Measurements from ENCODE around the gene EGFLAM. TPM values are rescaled to one million over a fixed set of nuclear protein-coding genes. Genes with fewer than 3 reads are reported as not detected.

The EGFLAM gene
- polyA plus RNA-seq, 2 donors, result 0.53 to 0.82 TPM

GRCh38 chr5:38379350-38379937 is 121.1 kb downstream of the EGFLAM start:
- WGBS, 2 donors, result 43 to 61% methylated on average over 7 of the region's 7 CpGs
- Histone ChIP-seq H3K4me1 (ENCODE audit: control insufficient read depth in 2 of 2, insufficient read depth in 2 of 2, low read length in 1 of 2) (no peaks in the 10 kb centered on the region), H3K36me3 (ENCODE audit: control insufficient read depth in 2 of 2, insufficient read depth in 2 of 2, low read length in 1 of 2) (no peaks in the 10 kb centered on the region), H3K9me3 (ENCODE audit: control insufficient read depth in 2 of 2, insufficient read depth in 1 of 2, low read depth in 1 of 2, low read length in 1 of 2) (no peaks in the 10 kb centered on the region), H3K4me3 (ENCODE audit: low read depth in 1 of 2, low read length in 2 of 2) (no peak overlapping the region), H3K27me3 (ENCODE audit: control insufficient read depth in 1 of 2, insufficient read depth in 2 of 2, low read length in 2 of 2) (no peaks in the 10 kb centered on the region), H3K27ac (ENCODE audit: low read depth in 2 of 2, low read length in 1 of 2) (no peak overlapping the region)

GRCh38 chr5:38380537-38380936 is 122.2 kb downstream of the EGFLAM start:
- H3K4me1 ChIP-seq (ENCODE audit: control insufficient read depth in 2 of 2, insufficient read depth in 2 of 2, low read length in 1 of 2), result no peaks in the 10 kb centered on the region
- H3K36me3 ChIP-seq (ENCODE audit: control insufficient read depth in 2 of 2, insufficient read depth in 2 of 2, low read length in 1 of 2), result no peaks in the 10 kb centered on the region
- no peaks in the 10 kb centered on the region for H3K9me3 ChIP-seq (ENCODE audit: control insufficient read depth in 2 of 2, insufficient read depth in 1 of 2, low read depth in 1 of 2, low read length in 1 of 2)
- WGBS, 2 donors, result 44 to 69% methylated on average over 4 of the region's 4 CpGs
- H3K4me3 ChIP-seq (ENCODE audit: low read depth in 1 of 2, low read length in 2 of 2), result no peak overlapping the region
- H3K27ac ChIP-seq (ENCODE audit: low read depth in 2 of 2, low read length in 1 of 2), result no peak overlapping the region
- H3K27me3 ChIP-seq (ENCODE audit: control insufficient read depth in 1 of 2, insufficient read depth in 2 of 2, low read length in 2 of 2), result no peaks in the 10 kb centered on the region

DNA sequence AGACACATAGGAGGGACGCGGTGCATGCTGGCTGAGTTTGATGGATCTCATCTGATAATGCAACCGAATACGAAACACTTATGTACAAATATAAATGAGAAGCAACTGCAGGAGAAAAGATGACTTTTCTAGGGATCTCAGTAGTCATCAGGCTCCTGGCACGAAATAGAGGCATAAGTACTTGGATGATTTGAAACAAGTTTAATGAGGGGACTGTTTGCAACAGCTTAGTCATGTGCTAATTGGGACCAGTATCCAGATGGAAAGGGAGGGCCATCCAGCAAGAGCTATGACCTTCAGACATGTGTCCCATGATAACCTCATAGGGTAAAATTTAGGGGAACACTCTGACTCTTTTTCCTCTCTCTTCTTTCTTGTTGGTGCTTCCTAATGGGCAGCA is 123.0 kb downstream of the EGFLAM start:
- Histone ChIP-seq H3K4me3 (ENCODE audit: low read depth in 1 of 2, low read length in 2 of 2) (no peak overlapping the region), H3K4me1 (ENCODE audit: control insufficient read depth in 2 of 2, insufficient read depth in 2 of 2, low read length in 1 of 2) (no peaks in the 10 kb centered on the region)
- 78 to 85% methylated on average over 5 of the region's 5 CpGs for WGBS, 2 donors

GRCh38 chr5:38382898-38383297 is 124.5 kb downstream of the EGFLAM start:
- Histone ChIP-seq H3K4me3 (ENCODE audit: low read depth in 1 of 2, low read length in 2 of 2) (no peak overlapping the region), H3K27me3 (ENCODE audit: control insufficient read depth in 1 of 2, insufficient read depth in 2 of 2, low read length in 2 of 2) (no peaks in the 10 kb centered on the region), H3K27ac (ENCODE audit: low read depth in 2 of 2, low read length in 1 of 2) (no peak overlapping the region), H3K9me3 (ENCODE audit: control insufficient read depth in 2 of 2, insufficient read depth in 1 of 2, low read depth in 1 of 2, low read length in 1 of 2) (no peaks in the 10 kb centered on the region), H3K4me1 (ENCODE audit: control insufficient read depth in 2 of 2, insufficient read depth in 2 of 2, low read length in 1 of 2) (no peaks in the 10 kb centered on the region), H3K36me3 (ENCODE audit: control insufficient read depth in 2 of 2, insufficient read depth in 2 of 2, low read length in 1 of 2) (no peaks in the 10 kb centered on the region)
- 27 to 36% methylated on average over 7 of the region's 7 CpGs for WGBS, 2 donors

More for the DNA sequence above, 123.0 kb downstream of the EGFLAM start:
- Histone ChIP-seq H3K27ac (ENCODE audit: low read depth in 2 of 2, low read length in 1 of 2) (no peak overlapping the region), H3K9me3 (ENCODE audit: control insufficient read depth in 2 of 2, insufficient read depth in 1 of 2, low read depth in 1 of 2, low read length in 1 of 2) (no peaks in the 10 kb centered on the region), H3K36me3 (ENCODE audit: control insufficient read depth in 2 of 2, insufficient read depth in 2 of 2, low read length in 1 of 2) (no peaks in the 10 kb centered on the region), H3K27me3 (ENCODE audit: control insufficient read depth in 1 of 2, insufficient read depth in 2 of 2, low read length in 2 of 2) (no peaks in the 10 kb centered on the region)

DNA sequence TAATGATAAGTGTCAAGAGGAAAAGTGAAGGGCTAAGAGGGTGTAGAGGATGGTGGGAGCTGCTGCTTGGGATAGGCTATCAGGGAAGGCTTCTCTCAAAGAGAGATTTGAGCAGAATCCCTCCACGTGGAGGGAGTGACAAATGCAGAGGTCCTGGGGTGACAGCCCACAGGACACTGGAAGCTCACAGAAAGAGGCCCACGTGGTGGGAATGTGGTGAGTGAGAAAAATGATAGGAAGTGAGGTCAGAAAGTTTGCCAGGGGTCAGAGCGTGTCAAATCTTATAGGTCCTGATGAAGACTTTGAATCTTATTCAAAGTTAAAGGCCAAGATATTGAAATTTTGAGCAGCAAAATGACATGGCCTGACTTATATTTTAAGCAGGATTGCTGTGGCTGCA is 125.3 kb downstream of the EGFLAM start:
- 59% methylated on average over 3 of the region's 3 CpGs for WGBS, 2 donors
- no peak overlapping the region for H3K27ac ChIP-seq (ENCODE audit: low read depth in 2 of 2, low read length in 1 of 2)
- H3K27me3 ChIP-seq (ENCODE audit: control insufficient read depth in 1 of 2, insufficient read depth in 2 of 2, low read length in 2 of 2), result no peaks in the 10 kb centered on the region
- H3K4me3 ChIP-seq (ENCODE audit: low read depth in 1 of 2, low read length in 2 of 2), result no peak overlapping the region
- H3K36me3 ChIP-seq (ENCODE audit: control insufficient read depth in 2 of 2, insufficient read depth in 2 of 2, low read length in 1 of 2), result no peaks in the 10 kb centered on the region
- no peaks in the 10 kb centered on the region for H3K9me3 ChIP-seq (ENCODE audit: control insufficient read depth in 2 of 2, insufficient read depth in 1 of 2, low read depth in 1 of 2, low read length in 1 of 2)
- no peaks in the 10 kb centered on the region for H3K4me1 ChIP-seq (ENCODE audit: control insufficient read depth in 2 of 2, insufficient read depth in 2 of 2, low read length in 1 of 2)

DNA sequence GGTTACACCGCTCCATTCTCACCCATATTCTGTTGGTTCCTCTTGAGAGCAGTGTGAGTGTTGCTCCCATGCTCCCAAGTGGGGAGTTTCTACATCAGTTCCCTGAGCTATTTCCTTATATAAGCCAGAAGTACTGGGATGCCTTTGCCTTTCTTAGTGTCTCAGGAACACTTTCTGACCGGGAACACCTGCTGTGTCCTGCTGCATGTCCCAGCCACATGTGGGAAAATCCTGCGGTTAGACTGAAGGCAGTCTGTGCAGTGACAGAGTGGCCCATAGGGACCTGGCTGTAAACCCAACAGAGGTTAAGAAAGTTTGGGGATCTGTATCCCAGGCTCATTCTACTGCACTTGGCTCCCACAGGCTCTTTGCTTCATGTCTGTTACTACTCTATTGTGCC is 126.0 kb downstream of the EGFLAM start:
- no peak overlapping the region for H3K4me3 ChIP-seq (ENCODE audit: low read depth in 1 of 2, low read length in 2 of 2)
- H3K27me3 ChIP-seq (ENCODE audit: control insufficient read depth in 1 of 2, insufficient read depth in 2 of 2, low read length in 2 of 2), result no peaks in the 10 kb centered on the region
- 81 to 88% methylated on average over 3 of the region's 3 CpGs for WGBS, 2 donors
- H3K9me3 ChIP-seq (ENCODE audit: control insufficient read depth in 2 of 2, insufficient read depth in 1 of 2, low read depth in 1 of 2, low read length in 1 of 2), result no peaks in the 10 kb centered on the region
- H3K36me3 ChIP-seq (ENCODE audit: control insufficient read depth in 2 of 2, insufficient read depth in 2 of 2, low read length in 1 of 2), result no peaks in the 10 kb centered on the region
- H3K4me1 ChIP-seq (ENCODE audit: control insufficient read depth in 2 of 2, insufficient read depth in 2 of 2, low read length in 1 of 2), result no peaks in the 10 kb centered on the region
- H3K27ac ChIP-seq (ENCODE audit: low read depth in 2 of 2, low read length in 1 of 2), result no peak overlapping the region

DNA sequence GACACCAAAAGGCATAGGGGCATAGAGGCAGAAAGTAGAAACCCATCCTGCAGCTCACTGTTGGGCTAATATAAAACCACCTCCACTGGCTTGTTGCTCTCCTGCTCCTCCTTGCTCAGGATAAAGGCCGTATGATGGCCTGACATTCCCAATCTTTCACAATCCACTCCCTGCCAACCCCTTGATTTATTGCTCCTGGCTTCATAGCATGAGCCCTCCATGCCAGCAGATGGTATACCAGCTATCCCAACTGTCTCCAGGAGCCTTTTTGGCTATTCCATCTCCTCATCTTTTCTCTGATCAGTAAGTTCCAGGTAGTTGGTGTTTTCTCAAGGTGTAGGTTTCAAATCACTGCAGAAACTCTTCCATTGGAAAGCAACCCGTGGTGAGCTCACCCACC is 128.8 kb downstream of the EGFLAM start:
- Histone ChIP-seq H3K9me3 (ENCODE audit: control insufficient read depth in 2 of 2, insufficient read depth in 1 of 2, low read depth in 1 of 2, low read length in 1 of 2) (no peaks in the 10 kb centered on the region), H3K4me1 (ENCODE audit: control insufficient read depth in 2 of 2, insufficient read depth in 2 of 2, low read length in 1 of 2) (no peaks in the 10 kb centered on the region)
- 70 to 73% methylated on average over 2 of the region's 2 CpGs for WGBS, 2 donors

DNA sequence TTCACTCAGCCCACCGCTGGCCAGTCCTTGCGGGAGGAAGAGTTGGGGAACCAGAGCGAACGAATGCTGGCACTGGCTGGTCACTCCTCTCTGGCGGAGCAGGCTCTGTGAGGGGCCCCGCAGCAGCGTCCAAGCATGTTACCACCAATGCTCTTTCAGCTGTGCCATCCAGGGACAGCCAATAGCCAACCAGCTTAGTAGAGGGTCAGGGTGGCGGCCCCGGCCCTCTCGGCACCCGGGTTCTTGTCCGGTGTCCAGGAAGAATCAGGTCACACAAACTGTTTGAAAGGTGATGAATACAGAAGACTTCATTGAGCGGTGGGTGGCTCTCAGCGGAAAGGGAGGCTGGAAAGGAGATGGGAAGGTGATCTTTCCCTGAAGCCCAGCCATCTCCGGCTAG is 135.3 kb downstream of the EGFLAM start:
- 92 to 95% methylated on average over 14 to 15 of the region's 15 CpGs for WGBS, 2 donors
- H3K4me1 ChIP-seq (ENCODE audit: control insufficient read depth in 2 of 2, insufficient read depth in 2 of 2, low read length in 1 of 2), result no peaks in the 10 kb centered on the region
- no peaks in the 10 kb centered on the region for H3K36me3 ChIP-seq (ENCODE audit: control insufficient read depth in 2 of 2, insufficient read depth in 2 of 2, low read length in 1 of 2)
- no peaks in the 10 kb centered on the region for H3K27me3 ChIP-seq (ENCODE audit: control insufficient read depth in 1 of 2, insufficient read depth in 2 of 2, low read length in 2 of 2)
- no peak overlapping the region for H3K4me3 ChIP-seq (ENCODE audit: low read depth in 1 of 2, low read length in 2 of 2)
- no peak overlapping the region for H3K27ac ChIP-seq (ENCODE audit: low read depth in 2 of 2, low read length in 1 of 2)
- H3K9me3 ChIP-seq (ENCODE audit: control insufficient read depth in 2 of 2, insufficient read depth in 1 of 2, low read depth in 1 of 2, low read length in 1 of 2), result no peaks in the 10 kb centered on the region

More for the DNA sequence above, 128.8 kb downstream of the EGFLAM start:
- no peak overlapping the region for H3K27ac ChIP-seq (ENCODE audit: low read depth in 2 of 2, low read length in 1 of 2)
- no peak overlapping the region for H3K4me3 ChIP-seq (ENCODE audit: low read depth in 1 of 2, low read length in 2 of 2)
- no peaks in the 10 kb centered on the region for H3K36me3 ChIP-seq (ENCODE audit: control insufficient read depth in 2 of 2, insufficient read depth in 2 of 2, low read length in 1 of 2)
- H3K27me3 ChIP-seq (ENCODE audit: control insufficient read depth in 1 of 2, insufficient read depth in 2 of 2, low read length in 2 of 2), result no peaks in the 10 kb centered on the region

DNA sequence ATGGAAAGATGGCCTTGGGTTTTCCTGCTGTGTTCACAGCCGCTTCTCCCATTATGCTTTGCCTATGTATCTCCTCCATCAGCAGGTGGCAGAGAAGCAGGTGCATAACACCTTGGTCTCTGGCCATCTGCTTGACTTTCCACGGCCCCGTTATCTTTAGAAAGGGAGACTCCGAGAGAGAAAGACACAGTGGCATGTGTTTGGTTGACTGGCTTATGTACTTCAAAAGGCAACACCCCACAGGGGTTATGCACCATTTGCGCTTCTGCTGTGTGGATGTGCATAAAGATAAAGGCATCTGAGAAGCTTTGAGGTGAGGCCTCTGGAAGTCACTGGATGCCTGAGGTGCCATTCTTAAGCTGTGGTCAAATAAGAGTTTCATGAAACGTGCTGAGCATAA is 138.4 kb downstream of the EGFLAM start:
- Histone ChIP-seq H3K27ac (ENCODE audit: low read depth in 2 of 2, low read length in 1 of 2) (no peak overlapping the region), H3K4me1 (ENCODE audit: control insufficient read depth in 2 of 2, insufficient read depth in 2 of 2, low read length in 1 of 2) (no peaks in the 10 kb centered on the region), H3K4me3 (ENCODE audit: low read depth in 1 of 2, low read length in 2 of 2) (no peak overlapping the region), H3K9me3 (ENCODE audit: control insufficient read depth in 2 of 2, insufficient read depth in 1 of 2, low read depth in 1 of 2, low read length in 1 of 2) (no peaks in the 10 kb centered on the region), H3K36me3 (ENCODE audit: control insufficient read depth in 2 of 2, insufficient read depth in 2 of 2, low read length in 1 of 2) (no peaks in the 10 kb centered on the region), H3K27me3 (ENCODE audit: control insufficient read depth in 1 of 2, insufficient read depth in 2 of 2, low read length in 2 of 2) (no peaks in the 10 kb centered on the region)
- 39 to 53% methylated on average over 6 of the region's 6 CpGs for WGBS, 2 donors

- Histone ChIP-seq H3K4me1 (ENCODE audit: control insufficient read depth in 2 of 2, insufficient read depth in 2 of 2, low read length in 1 of 2) (no peaks in the 10 kb centered on the region), H3K9me3 (ENCODE audit: control insufficient read depth in 2 of 2, insufficient read depth in 1 of 2, low read depth in 1 of 2, low read length in 1 of 2) (no peaks in the 10 kb centered on the region), H3K36me3 (ENCODE audit: control insufficient read depth in 2 of 2, insufficient read depth in 2 of 2, low read length in 1 of 2) (no peaks in the 10 kb centered on the region), H3K27me3 (ENCODE audit: control insufficient read depth in 1 of 2, insufficient read depth in 2 of 2, low read length in 2 of 2) (no peaks in the 10 kb centered on the region), H3K27ac (ENCODE audit: low read depth in 2 of 2, low read length in 1 of 2) (no peak overlapping the region), H3K4me3 (ENCODE audit: low read depth in 1 of 2, low read length in 2 of 2) (no peak overlapping the region)
- 60% methylated on average over 2 of the region's 2 CpGs for WGBS, 2 donors
Observed at GRCh38 chr5:38400365-38400764, 142.0 kb downstream of the EGFLAM start.
